H1 (cell line): Measurements from ENCODE around the gene CORO1C. TPM values are rescaled to one million over a fixed set of nuclear protein-coding genes. Genes with fewer than 3 reads are reported as not detected.
"Not testable (repeated sequence)": the region's sequence is repeated elsewhere in the genome, so short reads cannot be mapped to it uniquely, and the experiment has no call there.

Source experiments
- CTCF ChIA-PET: fragments of 300-600 bp; sonication (Branson Sonifier 250); formaldehyde crosslinking; loops from one replicate; lab custom pipeline; 2021; ENCODE audit not compliant: partially characterized antibody; lab: Charles Lee
- POLR2A ChIA-PET: fragments of 300-600 bp; sonication (Branson Sonifier 250); formaldehyde crosslinking; loops from one replicate; lab custom pipeline; 2021; ENCODE audit warnings: inconsistent platforms; ENCODE audit not compliant: partially characterized antibody; lab: Charles Lee
- DNase-seq, 2 experiments: peaks; one replicate each; pipeline versions ENCODE4 v3.0.0 to v3.0.0-alpha.2; 2010 to 2022; ENCODE audit warnings: low spot score in 2 of 2, low read depth in 1 of 2, mixed read lengths in 1 of 2
- FAIRE-seq: peaks from 2 replicates; lab custom pipeline; 2011; peaks lifted over from hg19 to GRCh38; lab: Jason Lieb, UNC
- H2AFZ ChIP-seq: 2 replicates; pipeline ENCODE4 v1.8.1; 2012; ENCODE audit warnings: low read length, inconsistent platforms
- H2AK5ac ChIP-seq: 2 replicates; pipeline ENCODE4 v1.6.1; 2013; ENCODE audit warnings: low read depth, low read length
- H2BK120ac ChIP-seq: replicated peaks from 2 replicates; pipeline ENCODE3; 2013; ENCODE audit warnings: low read depth, low read length, inconsistent platforms
- H2BK12ac ChIP-seq: 2 replicates; pipeline ENCODE4 v1.6.1; 2013; ENCODE audit warnings: low read depth, low read length
- H2BK15ac ChIP-seq: 2 replicates; pipeline ENCODE4 v1.6.1; 2013; ENCODE audit warnings: low read length
- H2BK20ac ChIP-seq: 2 replicates; pipeline ENCODE4 v1.6.1; 2013; ENCODE audit warnings: low read length
- H2BK5ac ChIP-seq: 2 replicates; pipeline ENCODE4 v1.6.1; 2013; ENCODE audit warnings: low read depth, low read length
- H3K14ac ChIP-seq: 2 replicates; pipeline ENCODE4 v1.6.1; 2013; ENCODE audit warnings: inconsistent platforms; ENCODE audit not compliant: insufficient read length
- H3K18ac ChIP-seq: 2 replicates; pipeline ENCODE4 v1.6.1; 2013; ENCODE audit warnings: low read length; ENCODE audit errors: extremely low read depth
- H3K23ac ChIP-seq: 2 replicates; pipeline ENCODE4 v1.6.1; 2013; ENCODE audit warnings: inconsistent platforms; ENCODE audit not compliant: insufficient read length
- H3K23me2 ChIP-seq: 2 replicates; pipeline ENCODE4 v1.6.1; 2013; ENCODE audit warnings: low read depth, low read length
- H3K27ac ChIP-seq: 2 replicates; pipeline ENCODE4 v1.6.1; 2011; ENCODE audit warnings: low read depth, low read length, inconsistent platforms
- H3K27me3 ChIP-seq, 4 experiments: replicated peaks in 1 of 4; 1 replicate in 1 of 4; 2 replicates in 3 of 4; pipeline versions ENCODE4 v1.6.1 to v1.8.1; 2011 to 2013; ENCODE audit warnings: low read length in 3 of 4, mild to moderate bottlenecking in 3 of 4, inconsistent platforms in 2 of 4, mixed read lengths in 2 of 4, moderate library complexity in 1 of 4; ENCODE audit not compliant: control insufficient read depth in 3 of 4, insufficient read depth in 3 of 4; ENCODE audit errors: extremely low read depth in 1 of 4
- H3K36me3 ChIP-seq, 4 experiments: 2 replicates each; pipeline versions ENCODE4 v1.6.1 to v1.8.1; 2011 to 2013; ENCODE audit warnings: mild to moderate bottlenecking in 4 of 4, low read length in 3 of 4, moderate library complexity in 2 of 4, control low read depth in 1 of 4, inconsistent platforms in 1 of 4; ENCODE audit not compliant: insufficient read depth in 4 of 4, control insufficient read depth in 2 of 4
- H3K4ac ChIP-seq: replicated peaks from 2 replicates; pipeline ENCODE3; 2013; ENCODE audit warnings: low read length, low read depth, mixed read lengths, inconsistent platforms; ENCODE audit not compliant: insufficient read length
- H3K4me1 ChIP-seq, 4 experiments: replicated peaks in 1 of 4; 1 replicate in 1 of 4; 2 replicates in 3 of 4; pipeline versions ENCODE4 v1.6.1 to v1.8.1; 2011 to 2013; ENCODE audit warnings: low read length in 3 of 4, inconsistent platforms in 2 of 4, mixed read lengths in 1 of 4; ENCODE audit not compliant: insufficient read depth in 4 of 4, control insufficient read depth in 3 of 4
- H3K4me2 ChIP-seq, 2 experiments: 2 replicates each; pipeline versions ENCODE4 v1.6.1 to v1.8.1; 2011 to 2013; ENCODE audit warnings: low read depth in 2 of 2, low read length in 2 of 2, control low read depth in 1 of 2, inconsistent platforms in 1 of 2, mild to moderate bottlenecking in 1 of 2; ENCODE audit not compliant: insufficient read depth in 1 of 2
- H3K4me3 ChIP-seq, 4 experiments: fragments of 200-600, 300-600 bp in 1 of 4; sonication (generic), shearing (Covaris generic), sonication (Bioruptor Twin) in 1 of 4; 2 replicates each; pipeline versions ENCODE4 v1.5.1 to v1.8.1; 2011 to 2016; ENCODE audit warnings: low read length in 4 of 4, low read depth in 3 of 4, control low read depth in 2 of 4, inconsistent platforms in 2 of 4, mild to moderate bottlenecking in 2 of 4, mixed read lengths in 1 of 4, moderate library complexity in 1 of 4; ENCODE audit not compliant: insufficient read depth in 2 of 4; ENCODE audit errors: extremely low read depth in 1 of 4
- H3K56ac ChIP-seq: replicated peaks from 2 replicates; pipeline ENCODE3; 2013; ENCODE audit warnings: low read depth, mild to moderate bottlenecking, mixed read lengths, low read length, inconsistent platforms; ENCODE audit not compliant: insufficient read length
- H3K79me1 ChIP-seq: 2 replicates; pipeline ENCODE4 v1.6.1; 2013; ENCODE audit warnings: low read depth, low read length, control low read depth
- H3K79me2 ChIP-seq, 2 experiments: 2 replicates each; pipeline versions ENCODE4 v1.6.1 to v1.8.1; 2012 to 2013; ENCODE audit warnings: low read length in 2 of 2, mild to moderate bottlenecking in 2 of 2, inconsistent platforms in 1 of 2; ENCODE audit not compliant: insufficient read depth in 2 of 2, control insufficient read depth in 1 of 2
- H3K9ac ChIP-seq, 4 experiments: replicated peaks in 1 of 4; 1 replicate in 1 of 4; 2 replicates in 3 of 4; pipeline versions ENCODE4 v1.6.1 to v1.8.1; 2011 to 2013; ENCODE audit warnings: low read depth in 3 of 4, low read length in 3 of 4, control low read depth in 2 of 4, mild to moderate bottlenecking in 2 of 4, moderate library complexity in 2 of 4, inconsistent platforms in 1 of 4; ENCODE audit errors: extremely low read depth in 1 of 4
- H3K9me3 ChIP-seq, 2 experiments: 2 replicates each; pipeline versions ENCODE4 v1.6.1 to v1.8.1; 2012 to 2013; ENCODE audit warnings: mild to moderate bottlenecking in 2 of 2, moderate library complexity in 2 of 2, control low read depth in 1 of 2, inconsistent platforms in 1 of 2, low read depth in 1 of 2, low read length in 1 of 2, mixed read lengths in 1 of 2; ENCODE audit not compliant: insufficient read depth in 2 of 2
- H4K20me1 ChIP-seq, 2 experiments: replicated peaks in 1 of 2; 2 replicates each; pipeline versions ENCODE3 to v1.8.1; 2011 to 2013; ENCODE audit warnings: inconsistent platforms in 2 of 2, low read length in 2 of 2, mild to moderate bottlenecking in 1 of 2; ENCODE audit not compliant: insufficient read depth in 2 of 2, control insufficient read depth in 1 of 2
- H4K5ac ChIP-seq: 2 replicates; pipeline ENCODE4 v1.6.1; 2013; ENCODE audit warnings: low read length, low read depth, mixed read lengths, inconsistent platforms; ENCODE audit not compliant: insufficient read length
- H4K8ac ChIP-seq: 2 replicates; pipeline ENCODE4 v1.8.0; 2013; ENCODE audit warnings: mild to moderate bottlenecking, moderate library complexity, low read length, inconsistent platforms; ENCODE audit not compliant: insufficient read depth; ENCODE audit errors: extremely low read depth
- H4K91ac ChIP-seq: replicated peaks from 2 replicates; pipeline ENCODE3; 2013; ENCODE audit warnings: low read length, mixed read lengths, inconsistent platforms; ENCODE audit not compliant: insufficient read length
- CTBP2 ChIP-seq: IDR thresholded peaks from 2 replicates; pipeline ENCODE4 v1.7.0; 2011; ENCODE audit warnings: borderline replicate concordance, mild to moderate bottlenecking, moderate library complexity, mixed read lengths, low read length; ENCODE audit not compliant: insufficient read depth, insufficient read length
- RBBP5 ChIP-seq: IDR thresholded peaks from 2 replicates; pipeline ENCODE4 v1.7.1; 2012; ENCODE audit warnings: low read depth, mild to moderate bottlenecking, inconsistent platforms, low read length, moderate library complexity, borderline replicate concordance
- USF2 ChIP-seq: IDR thresholded peaks from 2 replicates; pipeline ENCODE4 v1.6.1; 2011; ENCODE audit warnings: low read length, improper control_type of control experiment
- WGBS, 2 experiments: shearing (Covaris generic) in 1 of 2; methylation state at CpG; one replicate each; pipeline versions ENCODE4 v1.1.6 to v1.1.7; 2013 to 2015; ENCODE audit warnings: low lambda C conversion rate in 2 of 2, mixed read lengths in 2 of 2, inconsistent platforms in 1 of 2, low coverage in 1 of 2, missing lambda C conversion rate in 1 of 2; ENCODE audit not compliant: insufficient replicate concordance in 2 of 2, insufficient coverage in 1 of 2, insufficient read length in 1 of 2; ENCODE audit errors: extremely low coverage in 1 of 2, missing lambda C conversion rate in 1 of 2; 5-methylcytosine and 5-hydroxymethylcytosine counted together
- polyA plus RNA-seq, 7 experiments: library from polyadenylated mRNA; depleted of rRNA in 3 of 7; stranded (reverse) in 5 of 7; unstranded in 2 of 7; fragments of >200 nt in 5 of 7; fragments of 200-250 nt in 2 of 7; gene quantifications; 1 replicate in 5 of 7; 2 replicates in 1 of 7; 4 replicates in 1 of 7; pipeline versions ENCODE4 v1.2.1 to v1.2.3, GENCODE V29; 2011 to 2013; ENCODE audit warnings: missing spikeins in 2 of 7, mixed read lengths in 2 of 7
- total RNA-seq: library from RNA; stranded (reverse); fragmentation: NEBNext Ultra II Directional; extraction: Animal tissue kit (Norgen Biotek cat#: 25700); gene quantifications from 2 replicates; pipeline ENCODE4 v1.2.1, GENCODE V29; 2021

Gene CORO1C
- total and polyA plus RNA-seq, 2 of the 8 experiments (the other 6 are each of a cell fraction or from before 2014, with no cell fraction given), result 72.7 to 120 TPM

GRCh38 chr12:108657130-108657745 lies 74.1 kb downstream of the CORO1C start (continued):
- TF ChIP-seq USF2, result no peak
- no peak for TF ChIP-seq RBBP5
- TF ChIP-seq CTBP2, result no peak

GRCh38 chr12:108656247-108656646 lies 75.1 kb downstream of the CORO1C start:
- DNase-seq, H4K91ac ChIP-seq, H4K5ac ChIP-seq, H3K4me2 ChIP-seq, H3K4me3 ChIP-seq, H2BK5ac ChIP-seq, H2BK120ac ChIP-seq, H3K27ac ChIP-seq, H3K79me1 ChIP-seq, FAIRE-seq, H2BK12ac ChIP-seq, H3K79me2 ChIP-seq, H3K23me2 ChIP-seq, H3K18ac ChIP-seq, H2AFZ ChIP-seq, CTCF ChIA-PET, H2AK5ac ChIP-seq, H3K14ac ChIP-seq, H3K27me3 ChIP-seq, H3K4ac ChIP-seq, POLR2A ChIA-PET, H2BK20ac ChIP-seq, H3K9me3 ChIP-seq, H4K8ac ChIP-seq, H3K56ac ChIP-seq, H2BK15ac ChIP-seq, H4K20me1 ChIP-seq, H3K9ac ChIP-seq, H3K23ac ChIP-seq: not testable (repeated sequence)
- Histone ChIP-seq H3K36me3 (peaks cover 4 to 42% (median 22%) of the 10 kb centered on the region in 4 experiments; a peak in 7 of 8 replicates), H3K4me1 (peaks cover 3 to 12% (median 8%) of the 10 kb centered on the region in 4 experiments; a peak in 6 of 7 replicates)
- WGBS, 2 experiments, result 100% methylated on average over 2 of the region's 24 CpGs; no CpG with 5 or more reads in 1 of the 2 experiments
